Activated T-cell treated with anti-CD3 and anti-CD28 coated beads, Interleukin-2, amount 50 U/mL, for 4 hours (primary cell): ENCODE data around the gene KIAA0586. TPM values are rescaled to one million over a fixed set of nuclear protein-coding genes. Genes with fewer than 3 reads are reported as not detected.
"Not testable (repeated sequence)": the region's sequence is repeated elsewhere in the genome, so short reads cannot be mapped to it uniquely, and the experiment has no call there.

Experiments used
- ATAC-seq, 2 donors: fragments of 200-7000 bp; cut with Tn5 transposase; one replicate each; pipeline ENCODE4 v1.10.0; 2021
- DNase-seq: peaks from one replicate; pipeline ENCODE4 v3.0.0-alpha.2; 2020
- H3K27me3 Mint-ChIP-seq: one replicate; pipeline ENCODE4 v1.8.0; 2021; ENCODE audit warnings: low read depth, mixed read lengths
- H3K36me3 Mint-ChIP-seq: one replicate; pipeline ENCODE4 v1.8.0; 2022; ENCODE audit warnings: mixed read lengths; ENCODE audit not compliant: insufficient read depth
- H3K4me1 Mint-ChIP-seq: one replicate; pipeline ENCODE4 v1.8.0; 2021; ENCODE audit warnings: low read depth, mixed read lengths
- H3K4me3 Mint-ChIP-seq: one replicate; pipeline ENCODE4 v1.8.0; 2021; ENCODE audit warnings: mild to moderate bottlenecking, moderate library complexity, mixed read lengths
- H3K9me3 Mint-ChIP-seq: one replicate; pipeline ENCODE4 v1.8.0; 2021; ENCODE audit warnings: mixed read lengths
- total RNA-seq, 3 donors: library from RNA; stranded (reverse); gene quantifications; one replicate each; pipeline ENCODE4 v1.2.1, GENCODE V29; 2021

Gene KIAA0586
- 10 to 100 TPM in 1 of 3 donors, 1 to 10 TPM in 2; 8.4 to 10.1 (median 9.3) TPM for total RNA-seq

DNA sequence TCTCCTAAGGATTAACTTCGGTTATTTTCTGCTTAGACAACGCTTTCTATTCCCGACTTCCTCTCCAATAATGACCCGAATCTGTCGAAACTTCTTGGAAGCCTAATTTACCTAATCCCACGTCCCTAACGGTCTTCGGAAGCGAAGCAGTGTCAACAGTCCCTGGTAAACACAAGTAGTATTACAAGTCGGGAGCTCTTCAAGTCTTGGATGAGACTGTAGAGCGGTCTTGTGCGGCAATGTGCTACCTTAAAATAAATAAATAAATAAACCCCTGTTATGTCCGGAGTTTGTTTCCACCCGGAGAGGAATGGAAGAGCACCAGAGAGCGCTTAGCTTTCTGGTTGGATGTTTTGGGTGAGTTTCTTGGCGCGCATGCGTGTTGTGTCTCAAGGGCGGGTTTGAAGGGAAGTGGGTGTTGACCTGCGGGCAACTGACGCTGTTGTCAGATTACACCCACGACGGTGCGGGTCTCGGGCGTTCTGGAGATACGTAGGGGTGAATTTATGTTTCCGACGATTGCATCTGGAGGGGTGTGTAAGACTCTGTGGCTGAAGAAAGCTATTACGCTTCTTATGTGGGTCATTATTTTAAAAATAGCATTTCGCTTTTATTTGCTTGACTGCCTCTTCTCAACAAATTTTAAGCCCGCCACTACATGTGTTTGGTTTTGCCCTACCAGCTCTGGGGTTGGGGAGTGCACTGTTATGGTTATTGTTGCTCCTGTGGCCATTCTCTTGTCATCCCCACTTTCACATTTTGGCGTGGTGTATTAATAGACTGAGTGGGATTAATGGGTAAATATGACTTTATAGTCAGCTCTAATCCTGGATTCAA lies at the start of gene KIAA0586, which contains the start of gene TIMM9:
TSS of gene KIAA0586 (plus strand) at position 439 of the 837 bp plus-strand sequence. CDS start 546 bp downstream, outside the sequence.
TSS of gene TIMM9 (minus strand) at position 251 of the 837 bp plus-strand sequence. CDS start 15,586 bp downstream, outside the sequence.
- DNase-seq (peak; percentile 94), ATAC-seq (peak; percentile 79 to 80)
- Mint-ChIP-seq H3K4me3 (peak within 1 kb of the TSS; percentile 89), H3K9me3 (no peaks in the 10 kb centered on the region), H3K27me3 (no peaks in the 10 kb centered on the region), H3K4me1 (peaks cover 40% of the 10 kb centered on the region), H3K36me3 (peaks cover 16% of the 10 kb centered on the region)

- Mint-ChIP-seq H3K36me3 (peaks cover 3% of the 10 kb centered on the region), H3K4me1 (peaks cover 4% of the 10 kb centered on the region), H3K27me3 (no peaks in the 10 kb centered on the region), H3K4me3 (no peak overlapping the region), H3K9me3 (no peaks in the 10 kb centered on the region)
- ATAC-seq (no peak), DNase-seq (no peak)
Measured at GRCh38 chr14:58390830-58391229, 36.7 kb upstream of the KIAA0586 start.

GRCh38 chr14:58395562-58395811 lies 32.0 kb upstream of the KIAA0586 start:
- Mint-ChIP-seq H3K27me3 (no peaks in the 10 kb centered on the region), H3K36me3 (no peaks in the 10 kb centered on the region), H3K9me3 (no peaks in the 10 kb centered on the region), H3K4me1 (peaks cover 7% of the 10 kb centered on the region), H3K4me3 (peak overlapping the region; percentile 71)
- ATAC-seq (no peak), DNase-seq (no peak)

- H3K36me3 Mint-ChIP-seq: no peaks in the 10 kb centered on the region
- no peaks in the 10 kb centered on the region for H3K27me3 Mint-ChIP-seq
- H3K4me1 Mint-ChIP-seq: peaks cover 7% of the 10 kb centered on the region
- DNase-seq (peak; percentile 66), ATAC-seq (peak; percentile 92 to 96)
- peak within 1 kb of the TSS; percentile 76 for H3K4me3 Mint-ChIP-seq
- no peaks in the 10 kb centered on the region for H3K9me3 Mint-ChIP-seq
Measured at GRCh38 chr14:58395812-58396788, 31.4 kb upstream of the KIAA0586 start, which contains the start of gene TOMM20L. TSS of gene TOMM20L (plus strand) at chr14:58395930. CDS start at chr14:58395958, 28 bp downstream.

DNA sequence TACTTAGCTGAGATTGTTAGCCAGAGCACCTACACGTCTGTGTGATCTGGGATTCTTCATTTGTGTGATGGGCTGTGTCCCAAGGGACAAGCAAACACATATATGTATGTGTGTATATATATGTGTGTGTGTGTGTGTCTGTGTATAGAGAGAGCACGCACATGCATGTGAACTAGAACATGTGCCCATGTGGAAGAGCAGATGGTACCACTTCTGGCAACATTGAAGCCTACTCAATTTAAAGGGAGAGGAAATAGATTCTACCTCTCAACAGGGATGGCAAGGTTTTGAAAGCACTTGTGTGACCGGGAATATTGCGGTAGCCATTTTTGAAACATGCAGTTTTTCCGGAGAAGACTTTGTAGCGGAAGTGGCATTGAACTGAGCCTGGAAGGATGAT lies 30.4 kb upstream of the KIAA0586 start:
- H3K4me3 Mint-ChIP-seq: peak overlapping the region; percentile 76
- H3K36me3 Mint-ChIP-seq: peaks cover 2% of the 10 kb centered on the region
- H3K27me3 Mint-ChIP-seq: no peaks in the 10 kb centered on the region
- peaks cover 7% of the 10 kb centered on the region for H3K4me1 Mint-ChIP-seq
- no peak for ATAC-seq
- DNase-seq: no peak
- H3K9me3 Mint-ChIP-seq: no peaks in the 10 kb centered on the region

DNA sequence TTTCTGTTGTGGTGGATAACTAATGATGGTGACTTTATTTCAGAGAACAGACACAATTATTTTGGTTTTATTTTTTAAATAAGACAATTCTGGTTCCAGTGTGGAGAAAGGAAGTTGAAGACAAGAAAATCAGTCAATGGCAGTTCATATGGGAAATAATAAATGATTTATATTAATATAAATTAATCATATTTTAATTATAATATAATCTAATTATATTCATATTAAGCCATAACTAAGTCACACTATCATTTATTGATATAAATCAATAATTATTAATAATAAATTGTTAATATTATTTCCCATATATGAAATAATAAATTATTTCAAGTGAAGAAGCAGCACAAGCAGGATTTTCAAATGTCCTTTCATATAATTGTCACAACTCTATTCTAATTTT lies 29.0 kb upstream of the KIAA0586 start:
- peaks cover 3% of the 10 kb centered on the region for H3K36me3 Mint-ChIP-seq
- ATAC-seq (no peak), DNase-seq (no peak)
- H3K27me3 Mint-ChIP-seq: no peaks in the 10 kb centered on the region
- no peaks in the 10 kb centered on the region for H3K9me3 Mint-ChIP-seq
- H3K4me1 Mint-ChIP-seq: peaks cover 7% of the 10 kb centered on the region
- no peak overlapping the region for H3K4me3 Mint-ChIP-seq

- DNase-seq (no peak), ATAC-seq (no peak)
- H3K4me3 Mint-ChIP-seq: no peak overlapping the region
- peaks cover 3% of the 10 kb centered on the region for H3K36me3 Mint-ChIP-seq
- peaks cover 7% of the 10 kb centered on the region for H3K4me1 Mint-ChIP-seq
- no peaks in the 10 kb centered on the region for H3K9me3 Mint-ChIP-seq
- no peaks in the 10 kb centered on the region for H3K27me3 Mint-ChIP-seq
Measured at GRCh38 chr14:58398895-58399294, 28.6 kb upstream of the KIAA0586 start.

DNA sequence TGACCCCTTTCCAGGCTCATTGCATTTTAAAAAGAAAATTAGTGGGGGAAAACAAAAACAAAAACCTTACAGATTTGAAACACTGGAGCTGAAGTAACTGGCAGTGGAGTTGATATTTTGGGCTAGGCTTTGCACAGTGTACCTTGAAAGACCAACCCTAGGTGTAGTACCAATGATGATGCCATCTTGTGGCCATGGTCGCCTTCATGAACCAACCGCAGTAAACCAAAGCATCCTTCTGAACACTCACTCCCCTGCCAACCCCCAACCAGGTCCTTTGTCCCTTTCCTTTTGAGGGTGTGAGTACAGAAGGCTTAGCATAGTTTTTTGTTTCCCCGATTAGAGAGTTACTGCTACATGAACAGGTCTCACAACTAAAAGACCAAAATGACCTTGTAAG lies 25.9 kb upstream of the KIAA0586 start:
- Mint-ChIP-seq H3K27me3 (no peaks in the 10 kb centered on the region), H3K36me3 (peaks cover 8% of the 10 kb centered on the region), H3K4me3 (no peak overlapping the region), H3K9me3 (no peaks in the 10 kb centered on the region), H3K4me1 (no peaks in the 10 kb centered on the region)
- no peak for ATAC-seq
- no peak for DNase-seq

DNA sequence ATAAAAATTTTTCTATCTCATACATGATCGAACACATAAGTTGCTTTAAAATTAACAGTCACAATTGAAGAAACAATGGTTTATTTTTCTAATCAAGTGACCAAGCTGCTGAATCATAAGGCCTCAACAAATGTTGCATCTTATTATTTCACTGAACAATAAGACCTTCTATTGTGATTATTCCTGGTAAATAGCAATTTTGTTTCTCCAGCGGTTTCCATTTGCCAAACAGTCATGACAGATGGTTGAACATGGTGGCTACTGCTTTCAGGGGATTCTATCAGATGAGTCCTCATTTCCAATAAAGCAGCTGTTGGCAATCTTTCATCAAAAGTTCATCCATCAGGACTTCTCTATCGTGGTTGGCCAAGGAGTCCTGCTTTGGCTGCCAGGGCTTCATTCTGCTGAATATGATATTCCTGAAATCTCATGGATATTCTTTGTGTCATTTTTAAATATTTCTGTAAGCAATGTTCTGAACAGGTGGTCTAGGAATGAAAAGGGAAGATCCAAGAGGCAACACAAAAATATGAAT lies 18.8 kb upstream of the KIAA0586 start:
- DNase-seq: no peak
- peaks cover 25% of the 10 kb centered on the region for H3K36me3 Mint-ChIP-seq
- H3K4me1 Mint-ChIP-seq: no peaks in the 10 kb centered on the region
- H3K9me3 Mint-ChIP-seq: no peaks in the 10 kb centered on the region
- H3K4me3 Mint-ChIP-seq: no peak overlapping the region
- no peak for ATAC-seq
- H3K27me3 Mint-ChIP-seq: no peaks in the 10 kb centered on the region

GRCh38 chr14:58414845-58415244 lies 12.7 kb upstream of the KIAA0586 start:
- ATAC-seq (no peak), DNase-seq (no peak)
- Mint-ChIP-seq H3K4me3 (no peak overlapping the region), H3K4me1 (peaks cover 7% of the 10 kb centered on the region), H3K27me3 (no peaks in the 10 kb centered on the region), H3K9me3 (no peaks in the 10 kb centered on the region), H3K36me3 (peaks cover 36% of the 10 kb centered on the region)

GRCh38 chr14:58415636-58416547 lies 11.6 kb upstream of the KIAA0586 start:
- no peaks in the 10 kb centered on the region for H3K9me3 Mint-ChIP-seq
- H3K27me3 Mint-ChIP-seq: no peaks in the 10 kb centered on the region
- no peak for ATAC-seq
- peaks cover 35% of the 10 kb centered on the region for H3K36me3 Mint-ChIP-seq
- no peak overlapping the region for H3K4me3 Mint-ChIP-seq
- peaks cover 8% of the 10 kb centered on the region for H3K4me1 Mint-ChIP-seq
- DNase-seq: no peak

GRCh38 chr14:58416934-58417333 lies 10.6 kb upstream of the KIAA0586 start:
- not testable (repeated sequence) for ATAC-seq, H3K4me3 Mint-ChIP-seq, DNase-seq, H3K9me3 Mint-ChIP-seq, H3K27me3 Mint-ChIP-seq
- Mint-ChIP-seq H3K4me1 (peaks cover 10% of the 10 kb centered on the region), H3K36me3 (peaks cover 35% of the 10 kb centered on the region)

- Mint-ChIP-seq H3K36me3 (peaks cover 17% of the 10 kb centered on the region), H3K4me1 (peaks cover 38% of the 10 kb centered on the region), H3K9me3 (no peaks in the 10 kb centered on the region), H3K27me3 (no peaks in the 10 kb centered on the region), H3K4me3 (peak overlapping the region; percentile 89)
- ATAC-seq (peak; percentile 24 to 31), DNase-seq (peak; percentile 38)
Measured at GRCh38 chr14:58426670-58427280, 744 bp upstream of the KIAA0586 start.
